Spinal cord (tissue), 10 donors: ENCODE data around the gene ENGASE. TPM values are rescaled to one million over a fixed set of nuclear protein-coding genes. Genes with fewer than 3 reads are reported as not detected.

Experiments
- DNase-seq, 6 donors: peaks; one replicate each; pipeline versions ENCODE4 v3.0.0 to v3.0.0-alpha.2; 2013 to 2015; ENCODE audit warnings: low spot score in 6 of 6, low read depth in 4 of 6
- H3K27ac ChIP-seq: one replicate; pipeline ENCODE4 v1.5.1; 2013; ENCODE audit warnings: low read depth, low read length, control low read depth
- H3K27me3 ChIP-seq: one replicate; pipeline ENCODE4 v1.6.1; 2013; ENCODE audit warnings: low read length; ENCODE audit not compliant: control insufficient read depth, insufficient read depth
- H3K36me3 ChIP-seq: one replicate; pipeline ENCODE4 v1.6.1; 2013; ENCODE audit warnings: low read length; ENCODE audit not compliant: control insufficient read depth, insufficient read depth
- H3K4me1 ChIP-seq: one replicate; pipeline ENCODE4 v1.6.1; 2013; ENCODE audit warnings: low read length; ENCODE audit not compliant: control insufficient read depth, insufficient read depth
- H3K4me3 ChIP-seq: one replicate; pipeline ENCODE4 v1.5.1; 2013; ENCODE audit warnings: low read depth, low read length, control low read depth
- H3K9me3 ChIP-seq: one replicate; pipeline ENCODE4 v1.6.1; 2013; ENCODE audit warnings: low read length; ENCODE audit not compliant: control insufficient read depth, insufficient read depth
- WGBS: methylation state at CpG from one replicate; pipeline ENCODE4 v1.1.5; 2013; ENCODE audit warnings: missing lambda C conversion rate; ENCODE audit not compliant: insufficient coverage; 5-methylcytosine and 5-hydroxymethylcytosine counted together
- polyA plus RNA-seq, 2 donors: library from polyadenylated mRNA; unstranded; fragments of 120-200 nt; gene quantifications; one replicate each; pipeline ENCODE4 v1.2.1, GENCODE V29; 2013; ENCODE audit not compliant: insufficient read length in 2 of 2
- total RNA-seq, 2 donors: library from RNA; depleted of rRNA in 1 of 2; stranded (reverse); fragments of 120-200 nt in 1 of 2; fragments of >200 nt in 1 of 2; gene quantifications; one replicate each; pipeline versions ENCODE4 v1.2.3 to v1.2.4, GENCODE V29; 2013 to 2014
- donor health status: healthy.

Gene ENGASE
- total and polyA plus RNA-seq, 4 donors = 15.3 to 32.6 (median 22.2) TPM

DNA sequence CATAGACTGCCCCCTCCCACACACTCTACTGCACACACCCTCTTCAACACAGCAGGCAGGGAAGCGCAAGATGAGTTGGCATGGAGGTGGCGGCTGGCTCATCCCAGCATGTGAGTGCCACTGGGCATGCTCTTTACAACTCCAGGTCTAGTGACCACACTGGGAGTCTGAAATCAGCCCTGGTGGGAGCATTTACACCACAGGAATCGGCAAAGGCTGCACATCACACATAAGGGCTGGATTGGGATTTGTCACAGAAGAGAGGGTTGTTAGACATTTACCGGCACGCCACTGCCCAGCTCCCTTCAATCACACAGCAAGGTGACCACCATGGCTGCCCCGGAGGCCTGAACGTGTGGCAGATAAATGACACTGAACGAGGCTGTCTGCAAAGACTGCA lies 49.4 kb downstream of the ENGASE start:
- H3K4me3 ChIP-seq = no peak overlapping the region
- peaks cover 10% of the 10 kb centered on the region for H3K4me1 ChIP-seq
- H3K27me3 ChIP-seq = peaks cover 2% of the 10 kb centered on the region
- no peak for DNase-seq
- H3K9me3 ChIP-seq = no peaks in the 10 kb centered on the region
- 85% methylated on average over 4 of the region's 8 CpGs for WGBS
- H3K36me3 ChIP-seq = peaks cover 9% of the 10 kb centered on the region
- no peak overlapping the region for H3K27ac ChIP-seq

DNA sequence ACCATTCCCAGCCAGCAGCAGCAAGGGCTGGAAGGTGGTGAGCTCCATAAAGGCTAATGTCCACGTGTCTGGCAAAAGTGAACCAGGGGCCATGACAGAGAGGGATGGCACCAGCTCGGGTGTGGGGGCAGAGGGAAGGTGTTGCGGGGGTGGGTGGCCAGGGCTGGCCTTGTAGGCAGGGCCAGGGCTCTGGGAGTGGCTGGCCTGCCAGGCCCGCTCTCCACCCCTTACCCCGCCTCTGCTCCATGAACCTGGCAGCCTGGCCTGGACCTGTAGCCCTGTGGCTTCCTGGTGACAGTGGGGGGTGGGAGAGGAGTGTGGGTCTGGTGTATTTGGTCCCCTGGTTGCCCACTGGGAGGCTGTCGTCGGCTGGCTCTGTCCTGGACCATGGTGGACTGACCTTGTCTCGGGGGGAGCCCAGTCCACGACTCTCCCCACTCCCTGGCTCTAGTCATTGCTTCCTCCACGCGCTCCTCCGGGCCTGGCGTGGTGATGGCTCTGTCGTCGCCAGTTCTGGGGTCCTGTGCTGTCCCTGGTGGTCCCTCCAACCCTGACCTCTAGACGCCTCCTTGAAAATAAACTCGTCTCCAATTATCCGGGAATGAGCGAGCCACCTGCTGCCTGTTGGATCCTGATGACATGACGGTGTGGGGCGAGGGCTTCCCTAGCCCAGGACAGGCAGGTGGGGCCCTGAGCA lies 50.0 kb downstream of the ENGASE start:
- Histone ChIP-seq H3K4me3 (no peak overlapping the region), H3K36me3 (peaks cover 9% of the 10 kb centered on the region), H3K9me3 (no peaks in the 10 kb centered on the region), H3K27ac (no peak overlapping the region), H3K4me1 (peaks cover 10% of the 10 kb centered on the region), H3K27me3 (peaks cover 2% of the 10 kb centered on the region)
- WGBS = 91% methylated on average over 19 of the region's 21 CpGs
- no peak for DNase-seq

GRCh38 chr17:79125503-79125902 lies 50.9 kb downstream of the ENGASE start:
- no peak overlapping the region for H3K4me3 ChIP-seq
- H3K36me3 ChIP-seq = peaks cover 15% of the 10 kb centered on the region
- WGBS = 33% methylated on average over 10 of the region's 22 CpGs
- DNase-seq = peak in 1 of 6 donors; percentile 49
- H3K27me3 ChIP-seq = peaks cover 2% of the 10 kb centered on the region
- no peaks in the 10 kb centered on the region for H3K9me3 ChIP-seq
- H3K27ac ChIP-seq = no peak overlapping the region
- peaks cover 10% of the 10 kb centered on the region for H3K4me1 ChIP-seq

- 39% methylated on average over 3 of the region's 12 CpGs for WGBS
- no peaks in the 10 kb centered on the region for H3K9me3 ChIP-seq
- peaks cover 22% of the 10 kb centered on the region for H3K36me3 ChIP-seq
- peaks cover 10% of the 10 kb centered on the region for H3K4me1 ChIP-seq
- H3K27me3 ChIP-seq = peaks cover 2% of the 10 kb centered on the region
- H3K27ac ChIP-seq = no peak overlapping the region
- no peak overlapping the region for H3K4me3 ChIP-seq
- DNase-seq = no peak
These were observed 51.5 kb downstream of the ENGASE start for GRCh38 chr17:79126139-79126538.

DNA sequence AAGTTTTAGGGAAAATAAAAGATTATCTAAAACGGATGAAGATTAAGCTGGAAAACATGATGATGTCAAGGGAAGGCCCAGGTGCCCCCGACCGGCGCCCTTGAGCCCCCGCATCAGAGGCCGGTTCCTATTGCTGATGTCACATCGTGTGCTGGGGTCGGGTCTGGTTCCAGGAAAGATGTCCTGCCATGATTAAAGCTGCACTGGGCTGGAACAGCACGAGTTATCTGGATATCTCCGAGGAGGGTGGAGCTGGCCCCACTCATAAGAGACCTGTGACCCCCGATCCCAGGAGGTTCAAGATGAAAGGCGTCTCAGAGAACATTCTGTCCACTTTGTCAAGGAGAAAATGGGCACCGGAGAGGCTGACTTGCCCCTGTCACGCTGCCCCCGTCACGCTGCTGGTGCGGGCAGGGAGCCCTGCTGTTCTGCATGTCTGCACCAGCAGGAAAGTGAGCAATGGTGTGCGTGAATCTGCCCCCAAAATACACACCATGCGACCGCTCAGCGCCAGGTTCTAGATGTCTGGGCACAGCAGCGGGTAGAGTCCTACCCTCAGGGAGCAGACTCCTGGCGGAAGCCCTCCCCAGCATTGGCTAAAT lies 53.0 kb downstream of the ENGASE start:
- WGBS = 81% methylated on average over 21 of the region's 23 CpGs
- Histone ChIP-seq H3K36me3 (peaks cover 23% of the 10 kb centered on the region), H3K9me3 (no peaks in the 10 kb centered on the region), H3K4me3 (no peak overlapping the region), H3K27ac (no peak overlapping the region), H3K27me3 (peaks cover 2% of the 10 kb centered on the region), H3K4me1 (peaks cover 10% of the 10 kb centered on the region)
- no peak for DNase-seq

GRCh38 chr17:79129523-79129922 lies 54.9 kb downstream of the ENGASE start:
- peaks cover 16% of the 10 kb centered on the region for H3K4me1 ChIP-seq
- no peak overlapping the region for H3K27ac ChIP-seq
- no peak for DNase-seq
- WGBS = no CpG with 5 or more reads among the region's 4 CpGs
- H3K27me3 ChIP-seq = peaks cover 2% of the 10 kb centered on the region
- no peaks in the 10 kb centered on the region for H3K9me3 ChIP-seq
- H3K36me3 ChIP-seq = peaks cover 23% of the 10 kb centered on the region
- H3K4me3 ChIP-seq = no peak overlapping the region

GRCh38 chr17:79130536-79131273 lies 56.1 kb downstream of the ENGASE start:
- Histone ChIP-seq H3K9me3 (no peaks in the 10 kb centered on the region), H3K27ac (no peak overlapping the region), H3K4me1 (peaks cover 18% of the 10 kb centered on the region), H3K4me3 (no peak overlapping the region), H3K27me3 (peaks cover 2% of the 10 kb centered on the region), H3K36me3 (peaks cover 18% of the 10 kb centered on the region)
- 93% methylated on average over 34 of the region's 34 CpGs for WGBS
- no peak for DNase-seq

- peaks cover 20% of the 10 kb centered on the region for H3K36me3 ChIP-seq
- H3K27ac ChIP-seq = no peak overlapping the region
- H3K9me3 ChIP-seq = no peaks in the 10 kb centered on the region
- H3K27me3 ChIP-seq = no peaks in the 10 kb centered on the region
- H3K4me3 ChIP-seq = no peak overlapping the region
- 95% methylated on average over 18 of the region's 21 CpGs for WGBS
- peaks cover 19% of the 10 kb centered on the region for H3K4me1 ChIP-seq
- no peak for DNase-seq
These were observed 56.6 kb downstream of the ENGASE start for GRCh38 chr17:79131274-79131635.

DNA sequence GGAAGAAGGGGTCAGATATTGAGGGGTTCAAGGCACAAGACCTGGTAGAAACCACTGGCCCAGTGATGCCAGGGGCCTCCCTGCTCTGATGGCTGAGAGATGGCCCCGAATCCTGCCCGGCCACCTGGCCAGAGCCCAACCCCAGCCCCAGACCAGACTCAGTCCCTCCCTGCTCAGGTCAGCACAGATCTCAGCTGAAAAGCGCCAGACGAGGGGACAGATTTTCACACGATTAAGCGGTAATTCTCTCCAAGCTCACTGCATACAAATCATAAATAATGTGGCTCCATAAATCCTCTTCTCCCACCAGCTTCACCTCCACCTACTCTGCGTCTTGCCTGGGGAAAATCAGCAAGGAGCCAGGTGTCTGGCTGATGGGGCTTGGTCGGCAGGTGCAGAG lies 57.1 kb downstream of the ENGASE start:
- Histone ChIP-seq H3K36me3 (peaks cover 19% of the 10 kb centered on the region), H3K9me3 (no peaks in the 10 kb centered on the region), H3K4me3 (no peak overlapping the region), H3K4me1 (peaks cover 21% of the 10 kb centered on the region), H3K27ac (no peak overlapping the region), H3K27me3 (no peaks in the 10 kb centered on the region)
- 81% methylated on average over 7 of the region's 8 CpGs for WGBS
- peak in 1 of 6 donors; percentile 45 for DNase-seq
